Sciatic nerve (tissue), 2 donors: ENCODE data around the gene SRMS. TPM values are rescaled to one million over a fixed set of nuclear protein-coding genes. Genes with fewer than 3 reads are reported as not detected.

Source experiments
- ATAC-seq: fragments of 200-7000 bp; cut with Tn5 transposase; one replicate; pipeline ENCODE4 v1.9.1; 2020; ENCODE audit warnings: mild to moderate bottlenecking, moderate library complexity
- DNase-seq: peaks from one replicate; pipeline ENCODE4 v3.0.0-alpha.2; 2020; ENCODE audit warnings: low spot score
- intact Hi-C: fragments of 100-400 bp; cut with DNase I; formaldehyde crosslinking; loops from one replicate; pipeline ENCODE4 v1.14.2; 2022
- total RNA-seq: library from RNA; stranded (reverse); fragmentation: NEBNext Ultra II Directional; extraction: Animal tissue kit (Norgen Biotek cat#: 25700); gene quantifications from one replicate; pipeline ENCODE4 v1.2.1, GENCODE V29; 2021
- donor health status: DM: no; HTN: no; CAD: no.
- donor health status: DM: no; HTN: no; CAD: no.

The SRMS gene
- total RNA-seq, 1 donor from 2014 or later: not detected

DNA sequence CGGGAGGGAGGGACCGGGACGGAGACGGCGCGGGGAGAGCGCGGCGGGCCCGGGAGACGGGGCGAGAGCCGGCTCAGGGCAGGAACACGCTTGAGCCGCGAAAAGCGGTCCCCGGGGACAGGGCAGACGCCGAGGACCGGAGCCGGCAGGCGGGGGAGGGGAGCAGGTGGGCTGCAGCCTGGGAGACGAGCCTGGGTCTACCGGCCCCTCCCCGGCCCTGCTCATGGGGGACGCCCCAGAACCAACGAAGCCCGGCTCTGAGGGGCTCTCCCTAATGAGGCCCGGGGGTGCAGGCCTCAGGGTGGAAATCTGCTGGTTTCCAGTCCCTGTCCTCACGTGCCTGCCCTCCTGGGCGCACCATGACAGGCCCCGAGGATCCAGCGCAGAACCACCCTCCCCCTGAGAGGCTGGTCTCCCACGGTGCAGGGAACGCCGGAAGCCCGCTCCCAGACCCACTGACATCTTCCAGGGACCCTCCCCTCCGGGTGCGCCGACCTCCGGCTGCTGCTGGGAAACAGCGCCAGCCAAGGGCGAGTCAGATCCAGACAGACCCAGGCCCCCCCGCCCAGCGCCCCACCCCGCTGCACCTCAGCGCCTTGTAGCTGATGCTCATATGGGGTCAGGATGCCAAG is 48.1 kb downstream of the SRMS start:
- no peak for DNase-seq
- no peak for ATAC-seq
- intact Hi-C loops: no loop called here

DNA sequence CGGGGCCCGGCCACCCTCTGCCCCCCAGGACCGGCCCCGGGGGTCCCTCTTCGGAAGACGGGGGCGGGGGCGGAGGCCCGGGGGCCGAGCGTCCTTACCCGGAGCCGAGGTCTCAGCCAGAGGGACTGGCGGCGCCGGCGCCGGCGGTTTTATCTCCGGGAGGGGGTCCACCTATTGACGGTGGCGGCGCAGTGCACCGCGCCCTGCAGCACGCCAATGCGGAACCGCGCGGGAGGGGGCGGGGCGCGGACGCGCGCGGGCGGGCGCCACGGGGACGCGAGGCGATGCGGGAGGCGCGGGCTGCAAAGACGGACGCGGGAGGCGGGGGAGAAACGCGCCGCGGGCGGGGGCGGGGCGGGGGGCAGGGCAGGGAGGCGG is 48.6 kb downstream of the SRMS start, which contains the start of gene EEF1A2:
Gene EEF1A2, minus strand, starts transcription at position 124 of the 378 bp plus-strand sequence. CDS start 1,320 bp downstream, outside the sequence.
- DNase-seq: no peak
- ATAC-seq: no peak
- intact Hi-C loops: no loop called here

DNA sequence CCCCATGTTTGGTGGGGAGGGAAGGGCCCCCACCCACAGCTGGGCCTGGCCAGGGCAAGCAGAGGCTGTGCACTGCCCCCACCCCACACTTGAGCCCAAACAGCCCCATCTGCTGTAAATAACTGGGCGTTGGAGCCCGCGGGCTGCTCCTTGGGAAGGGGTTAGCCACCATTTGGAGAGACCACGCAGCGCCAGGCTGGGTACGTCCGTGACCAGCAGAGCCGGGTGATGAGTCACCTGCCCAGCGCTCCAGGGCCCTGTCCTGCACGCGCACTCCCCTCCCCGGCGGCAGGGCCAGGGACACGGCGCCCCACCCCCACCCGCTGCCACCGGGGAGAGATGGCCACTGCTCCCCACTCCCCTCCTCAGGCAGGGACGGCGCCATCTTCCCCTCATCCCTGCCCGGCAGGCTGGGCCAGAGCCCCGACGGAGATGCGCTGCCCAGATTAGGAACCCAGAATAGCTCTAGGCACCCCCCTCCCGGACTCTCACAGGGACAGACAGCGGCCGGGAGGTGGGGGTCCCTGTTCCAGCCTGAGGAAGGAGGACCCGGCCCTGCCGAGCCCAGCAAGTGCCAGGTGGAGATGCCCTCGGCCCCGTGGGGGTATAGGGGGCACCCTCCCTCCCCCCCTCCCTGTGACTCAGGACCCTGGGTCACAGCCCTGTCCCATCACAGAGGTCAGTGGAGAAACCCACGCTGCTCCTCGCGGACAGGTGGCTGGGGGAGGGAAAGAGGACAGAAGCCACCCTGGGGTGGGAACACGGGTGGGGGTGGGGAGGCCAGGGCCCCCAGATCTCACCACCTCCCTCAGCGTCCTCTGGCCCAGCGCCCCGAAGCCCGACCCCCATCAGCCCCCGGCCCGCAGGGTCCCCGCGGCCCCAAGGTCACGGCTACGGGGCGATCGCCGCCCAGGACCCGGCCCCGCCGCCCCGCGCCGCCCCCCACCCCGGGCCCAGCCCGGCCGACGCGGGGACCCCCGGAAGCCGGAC is 49.3 kb downstream of the SRMS start:
- intact Hi-C loops: no loop called here
- ATAC-seq (no peak), DNase-seq (no peak)

DNA sequence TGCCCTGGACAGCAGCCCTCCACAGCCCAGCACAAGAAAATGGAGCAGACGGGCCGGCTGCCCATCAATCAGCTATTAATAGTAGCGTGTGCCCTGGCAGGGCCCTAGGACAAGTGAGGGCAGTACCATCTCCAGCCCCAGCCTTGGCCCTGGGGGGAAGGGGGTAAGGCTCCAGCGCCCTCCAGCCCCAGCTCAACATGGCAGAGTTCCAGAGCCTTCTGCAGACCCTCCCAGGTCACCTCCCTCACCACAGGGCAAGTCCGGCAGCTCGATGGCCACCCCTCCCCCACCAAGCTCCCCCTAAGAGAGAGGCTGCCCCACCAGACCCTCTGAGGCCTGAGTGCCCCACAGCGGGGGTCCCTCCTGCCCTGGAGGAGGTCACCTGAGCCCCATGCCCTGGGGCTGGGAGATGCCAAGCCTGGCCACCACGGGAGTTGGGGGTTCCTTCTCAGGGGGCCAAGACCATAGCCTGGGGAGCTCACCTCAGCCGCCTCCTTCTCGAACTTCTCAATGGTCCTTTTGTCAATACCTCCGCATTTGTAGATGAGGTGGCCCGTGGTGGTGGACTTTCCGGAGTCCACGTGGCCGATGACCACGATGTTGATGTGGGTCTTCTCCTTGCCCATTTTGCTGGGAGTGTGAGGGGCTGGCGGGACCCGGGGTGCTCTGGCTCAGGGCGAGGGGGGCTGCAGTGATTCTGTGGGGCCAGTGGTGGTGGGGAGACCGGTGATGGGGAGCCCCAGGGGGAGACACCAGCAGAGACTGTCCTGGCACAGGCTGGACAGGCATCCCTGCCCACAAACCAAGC is 50.2 kb downstream of the SRMS start:
- DNase-seq (no peak), ATAC-seq (no peak)

GRCh38 chr20:63496596-63497120 is 50.9 kb downstream of the SRMS start:
- intact Hi-C loops: no loop called here
- DNase-seq: no peak
- peak; percentile 12 for ATAC-seq

More for the DNA sequence above, 50.2 kb downstream of the SRMS start:
- intact Hi-C loops: no loop called here

- peak; percentile 86 for DNase-seq
- intact Hi-C loops: no loop called here
Measured at GRCh38 chr20:63495741-63496595, 51.6 kb downstream of the SRMS start.

GRCh38 chr20:63495167-63495720 is 52.3 kb downstream of the SRMS start:
- no peak for ATAC-seq
- DNase-seq: no peak
- intact Hi-C loops: no loop called here

More at GRCh38 chr20:63495741-63496595, 51.6 kb downstream of the SRMS start:
- peak; percentile 76 for ATAC-seq

DNA sequence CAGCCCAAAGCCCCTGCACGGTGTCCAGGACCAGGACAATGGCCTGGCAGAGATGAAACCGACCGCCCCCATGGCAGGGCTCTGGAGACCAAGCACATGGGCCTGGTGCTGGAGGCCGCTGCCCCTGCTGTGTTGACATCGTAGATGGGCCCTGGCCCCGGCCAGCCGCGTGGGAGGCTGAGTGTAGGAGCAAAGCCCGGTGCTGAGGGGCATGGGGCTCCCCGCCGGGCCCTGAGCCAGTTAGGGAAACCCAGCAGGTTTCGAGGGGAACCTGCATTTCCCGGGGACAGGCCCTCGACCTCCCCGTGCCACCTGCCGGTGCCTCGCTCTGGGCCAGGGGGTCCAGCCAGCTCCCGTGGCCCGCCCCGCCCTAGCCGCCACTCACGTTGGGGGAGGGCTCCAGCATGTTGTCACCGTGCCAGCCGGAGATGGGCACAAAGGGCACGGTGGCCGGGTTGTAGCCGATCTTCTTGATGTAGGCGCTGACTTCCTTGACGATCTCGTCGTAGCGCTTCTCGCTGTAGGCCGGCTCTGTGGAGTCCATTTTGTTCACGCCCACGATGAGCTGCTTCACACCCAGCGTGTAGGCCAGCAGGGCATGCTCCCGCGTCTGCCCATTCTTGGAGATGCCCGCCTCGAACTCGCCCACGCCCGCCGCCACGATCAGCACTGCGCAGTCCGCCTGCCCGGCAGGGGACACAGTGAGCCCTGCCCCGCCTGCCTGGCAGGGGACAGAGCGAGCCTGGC is 53.0 kb downstream of the SRMS start:
- DNase-seq (no peak), ATAC-seq (no peak)
- intact Hi-C loops: no loop called here

DNA sequence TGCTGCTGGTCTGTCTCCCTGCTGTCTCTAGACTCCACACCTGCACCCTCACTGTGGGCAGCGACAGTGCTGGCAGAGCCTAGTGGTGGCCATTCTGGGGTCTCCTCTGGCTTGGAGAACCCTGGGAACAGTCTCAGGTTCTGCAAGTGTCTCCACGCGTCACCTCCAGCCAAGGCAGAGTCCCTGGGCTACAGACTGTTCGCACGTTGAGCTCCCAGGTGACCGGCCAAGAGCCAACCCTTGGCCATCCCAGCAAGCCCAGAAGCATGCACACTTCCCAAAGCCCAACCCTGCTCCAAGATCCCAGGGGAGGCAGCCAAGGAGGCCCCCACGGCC is 53.5 kb downstream of the SRMS start:
- ATAC-seq (no peak), DNase-seq (no peak)
- intact Hi-C loops: no loop called here

DNA sequence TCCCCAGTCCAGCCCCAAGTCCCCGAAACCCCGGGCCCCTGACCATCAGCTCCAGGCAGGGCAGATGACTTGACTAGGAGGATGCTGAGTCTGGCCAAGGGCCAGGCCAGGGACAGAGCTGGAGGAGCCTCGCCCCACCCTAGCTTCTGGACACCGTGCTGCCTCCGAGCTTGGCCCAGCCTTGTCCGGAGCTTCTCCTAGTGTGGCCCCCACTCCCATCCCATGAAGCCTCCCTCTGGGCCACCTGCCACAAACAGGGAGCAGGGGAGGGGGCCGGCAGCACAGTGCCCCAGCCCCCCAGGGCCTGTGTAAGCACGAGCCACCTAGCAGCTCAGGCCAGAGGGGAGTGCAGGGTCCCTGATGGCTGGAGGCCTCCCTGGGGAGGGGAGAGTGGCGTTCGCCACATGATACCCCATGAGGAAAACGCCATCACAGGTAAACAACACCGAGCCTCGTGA is 54.0 kb downstream of the SRMS start:
- DNase-seq (no peak), ATAC-seq (no peak)
- intact Hi-C loops: no loop called here

GRCh38 chr20:63492982-63493381 is 54.6 kb downstream of the SRMS start:
- ATAC-seq (no peak), DNase-seq (no peak)
- intact Hi-C loops: no loop called here

- ATAC-seq: no peak
- intact Hi-C loops: no loop called here
- DNase-seq: no peak
Measured at GRCh38 chr20:63492518-63492917, 55.0 kb downstream of the SRMS start.

DNA sequence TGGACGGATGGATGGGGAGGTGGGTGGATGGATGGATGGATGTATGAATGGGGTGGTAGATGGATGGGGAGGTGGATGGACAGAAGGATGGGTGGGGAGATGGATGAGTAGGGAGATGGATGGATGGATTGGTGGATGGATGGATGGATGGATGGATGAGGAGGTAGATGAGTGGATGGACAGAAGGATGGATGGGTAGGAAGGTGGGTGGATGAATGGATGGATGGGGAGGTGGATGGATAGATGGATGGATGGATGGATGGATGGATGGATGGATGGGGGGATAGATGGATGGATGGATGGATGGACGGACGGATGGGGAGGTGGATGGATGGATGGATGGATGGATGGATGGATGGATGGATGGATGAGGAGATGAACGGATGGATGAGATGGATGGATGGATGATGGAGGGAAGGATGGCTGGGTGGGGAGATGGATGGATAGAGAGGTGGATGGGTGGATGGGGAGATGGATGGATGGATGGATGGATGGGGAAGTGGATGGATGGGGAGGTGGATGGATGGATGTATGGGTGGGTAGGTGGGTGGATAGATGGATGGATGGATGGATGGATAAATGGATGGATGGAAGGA is 55.8 kb downstream of the SRMS start:
- ATAC-seq: no peak
- DNase-seq: no peak
- intact Hi-C loops: no loop called here

DNA sequence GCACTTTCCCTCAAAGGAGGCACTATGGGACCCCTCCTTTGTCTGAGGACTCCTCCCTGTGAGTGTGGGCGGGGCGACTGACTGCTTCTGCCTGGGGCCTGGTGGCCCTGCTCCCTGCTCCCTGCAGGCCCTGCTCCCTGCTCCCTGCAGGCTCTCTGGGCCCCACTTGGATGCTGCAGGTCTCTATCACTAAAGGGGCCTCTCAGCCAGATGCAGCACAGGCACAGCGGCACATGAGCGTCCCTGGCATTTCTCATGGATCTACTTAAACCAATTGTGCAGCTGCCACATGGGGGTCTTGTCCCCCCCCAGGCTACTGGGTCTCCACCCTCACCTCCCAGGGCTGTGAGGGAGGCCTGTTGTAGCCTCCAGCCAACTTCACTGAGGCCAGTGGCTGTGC is 56.5 kb downstream of the SRMS start:
- intact Hi-C loops: no loop called here
- DNase-seq (no peak), ATAC-seq (no peak)
